ENCODE measurements around the gene PDS5A.
"Not testable (repeated sequence)": the region's sequence is repeated elsewhere in the genome, so short reads cannot be mapped to it uniquely, and the experiment has no call there.

PDS5A gene

DNA sequence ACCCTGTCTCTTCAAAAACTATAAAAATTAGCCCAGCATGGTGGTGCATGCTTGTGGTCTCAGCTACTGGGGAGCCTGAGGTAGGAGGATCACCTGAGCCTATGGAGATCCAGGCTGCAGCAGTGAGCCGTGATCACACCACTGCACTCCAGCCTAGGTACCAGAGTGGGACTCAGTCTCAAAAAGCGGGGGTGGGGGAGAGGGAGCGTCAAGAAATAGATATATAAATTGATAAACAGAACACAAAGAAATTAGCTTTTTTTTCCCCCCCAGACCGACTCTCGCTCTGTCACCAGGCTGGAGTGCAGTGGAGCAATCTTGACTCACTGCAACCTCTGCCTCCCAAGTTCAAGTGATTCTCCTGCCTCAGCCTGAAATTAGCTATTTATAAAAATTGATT lies 14.1 kb downstream of the PDS5A start:
- no peak for DNase-seq

DNA sequence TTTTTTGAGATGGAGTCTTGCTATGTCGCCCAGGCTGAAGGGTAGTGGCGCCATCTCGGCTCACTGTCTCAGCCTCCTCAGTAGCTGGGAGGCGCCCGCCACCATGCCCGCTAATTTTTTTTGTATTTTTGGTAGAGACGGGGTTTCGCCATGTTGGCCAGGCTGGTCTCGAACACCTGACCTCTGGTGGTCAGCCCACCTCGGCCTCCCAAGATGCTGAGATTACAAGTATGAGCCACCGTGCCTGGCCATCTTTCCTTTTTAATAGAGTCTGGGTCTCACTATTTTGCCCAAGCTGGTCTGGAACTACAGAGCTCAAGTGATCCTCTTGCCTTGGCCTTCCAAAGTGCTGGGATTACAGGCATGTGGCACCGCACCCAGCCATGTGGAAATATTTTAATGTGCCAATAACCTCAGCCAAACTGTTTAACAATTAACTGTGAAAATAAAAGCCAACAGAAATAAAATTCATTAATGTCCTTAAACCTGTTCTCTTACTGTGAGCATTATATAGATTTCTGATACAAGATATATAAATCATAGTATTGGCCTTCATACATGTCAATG lies 16.3 kb downstream of the PDS5A start:
- no peak for DNase-seq

DNA sequence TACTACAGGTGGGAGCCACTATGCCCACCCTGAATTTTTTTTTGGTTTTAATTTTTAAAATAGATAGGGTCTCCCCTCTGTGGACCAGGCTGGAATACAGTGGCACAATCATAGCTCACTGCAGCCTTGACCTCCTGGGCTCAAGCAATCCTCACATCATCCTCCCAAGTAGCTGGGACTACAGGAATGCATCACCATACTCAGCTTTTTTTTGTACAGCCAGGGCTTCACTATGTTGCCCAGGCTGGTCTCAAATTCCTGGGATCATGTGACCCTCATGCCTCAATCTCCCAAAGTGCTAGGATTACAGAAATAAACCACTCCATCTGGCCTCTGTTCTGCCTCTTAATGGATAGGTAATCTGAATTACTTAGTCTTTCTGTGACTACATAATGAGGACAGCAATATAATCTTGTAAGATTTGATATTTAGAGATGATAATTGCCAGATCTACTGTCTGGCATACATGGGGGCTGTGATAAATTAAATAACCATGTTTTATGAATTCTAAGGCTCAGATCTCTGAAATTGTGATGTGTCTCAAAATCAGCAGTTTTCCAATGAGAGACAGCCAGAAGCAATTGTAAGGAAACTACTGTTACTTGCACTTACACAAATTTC lies 26.7 kb downstream of the PDS5A start:
- no peak for DNase-seq

DNA sequence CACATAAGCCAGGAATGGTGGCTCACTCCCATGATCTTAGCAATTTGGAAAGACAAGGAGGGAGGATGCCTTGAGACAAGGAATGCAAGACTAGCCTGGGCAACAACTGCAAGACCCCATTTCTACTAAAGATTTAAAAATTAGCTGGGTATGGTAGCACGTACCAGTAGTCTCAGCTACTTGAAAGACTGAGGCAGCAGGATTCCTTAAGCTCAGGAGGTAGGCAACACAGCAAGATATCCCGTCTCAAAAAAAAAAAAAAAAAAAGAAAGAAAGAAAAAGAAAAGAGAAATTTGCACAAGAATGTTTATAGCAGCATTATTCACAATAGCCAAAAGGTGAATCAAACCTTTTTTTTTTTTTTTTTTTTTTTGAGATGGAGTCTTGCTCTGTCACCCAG lies 29.7 kb downstream of the PDS5A start:
- DNase-seq: no peak

DNA sequence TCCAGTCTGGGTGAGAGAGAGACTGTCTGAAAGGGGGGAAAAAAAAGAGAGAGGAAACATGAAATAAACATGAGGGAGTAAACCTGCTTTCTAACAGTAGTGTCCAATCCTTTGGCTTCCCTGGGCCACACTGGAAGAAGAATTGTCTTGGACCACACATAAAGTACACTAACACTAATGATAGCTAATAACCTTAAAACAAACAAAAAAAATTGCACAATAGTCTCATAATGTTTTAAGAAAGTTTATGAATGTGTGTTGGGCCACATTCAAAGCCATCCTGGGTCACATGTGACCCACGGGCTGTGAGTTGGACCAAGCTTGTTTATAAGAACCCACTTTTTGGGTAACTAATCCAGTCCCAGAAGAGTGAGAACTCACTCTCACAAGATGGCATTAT lies 30.3 kb downstream of the PDS5A start:
- DNase-seq: no peak

DNA sequence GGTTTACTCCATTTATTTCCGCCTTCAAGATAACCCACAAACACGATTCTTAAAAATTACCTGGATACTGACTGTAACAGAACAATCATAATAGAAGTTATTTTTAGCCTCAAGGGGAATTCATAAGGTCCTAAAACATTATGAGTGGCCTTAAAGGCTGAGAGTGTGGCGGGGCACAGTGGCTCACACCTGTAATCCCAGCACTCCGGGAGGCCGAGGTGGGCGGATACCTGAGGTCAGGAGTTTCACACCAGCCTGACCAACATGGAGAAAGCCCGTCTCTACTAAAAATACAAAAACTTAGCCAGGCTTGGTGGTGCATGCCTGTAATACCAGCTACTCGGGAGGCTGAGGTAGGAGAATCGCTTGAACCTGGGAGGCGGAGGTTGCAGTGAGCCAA lies 33.5 kb downstream of the PDS5A start:
- not testable (repeated sequence) for DNase-seq

DNA sequence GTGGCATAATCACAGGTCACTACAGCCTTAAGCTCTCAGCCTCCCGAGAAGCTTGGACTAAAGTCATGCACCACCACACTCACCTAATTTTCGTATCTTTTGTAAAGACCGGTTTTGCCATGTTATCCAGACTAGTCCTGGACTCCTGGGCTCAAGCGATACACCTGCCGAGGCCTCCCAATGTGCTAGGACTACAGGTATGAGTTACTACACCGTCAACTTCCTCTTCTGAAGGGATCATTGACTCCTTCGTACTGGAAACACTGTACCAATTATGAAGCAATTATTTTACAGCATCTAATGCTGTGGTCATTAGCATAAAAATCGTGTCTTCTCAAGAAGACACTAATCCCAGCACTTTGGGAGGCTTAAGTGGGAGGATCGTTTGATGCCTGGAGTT lies 35.2 kb downstream of the PDS5A start:
- no peak for DNase-seq

DNA sequence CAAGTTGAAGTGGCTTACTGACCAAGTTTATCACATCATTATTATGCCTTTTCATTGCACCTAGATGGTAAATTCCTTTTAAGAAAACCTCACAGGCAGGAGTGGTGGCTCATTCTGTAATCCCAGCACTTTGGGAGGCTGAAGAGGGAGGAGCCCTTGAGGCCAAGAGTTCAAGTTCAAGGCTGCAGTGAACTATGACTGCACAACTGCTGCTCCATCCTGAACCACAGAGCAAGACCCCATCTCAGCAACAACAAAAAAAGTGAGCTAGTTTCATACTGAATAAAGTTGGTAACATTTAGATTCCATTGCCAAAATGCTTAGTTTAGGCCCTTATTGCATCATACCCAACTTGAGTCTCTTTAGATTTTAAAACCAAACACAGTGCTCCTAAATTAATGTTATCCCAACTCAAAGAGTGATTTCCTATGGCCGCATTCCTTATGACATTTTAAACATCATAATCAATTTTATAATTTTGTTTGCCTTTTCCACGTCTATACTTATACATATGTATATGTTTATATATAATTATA lies 36.0 kb downstream of the PDS5A start:
- DNase-seq: no peak

DNA sequence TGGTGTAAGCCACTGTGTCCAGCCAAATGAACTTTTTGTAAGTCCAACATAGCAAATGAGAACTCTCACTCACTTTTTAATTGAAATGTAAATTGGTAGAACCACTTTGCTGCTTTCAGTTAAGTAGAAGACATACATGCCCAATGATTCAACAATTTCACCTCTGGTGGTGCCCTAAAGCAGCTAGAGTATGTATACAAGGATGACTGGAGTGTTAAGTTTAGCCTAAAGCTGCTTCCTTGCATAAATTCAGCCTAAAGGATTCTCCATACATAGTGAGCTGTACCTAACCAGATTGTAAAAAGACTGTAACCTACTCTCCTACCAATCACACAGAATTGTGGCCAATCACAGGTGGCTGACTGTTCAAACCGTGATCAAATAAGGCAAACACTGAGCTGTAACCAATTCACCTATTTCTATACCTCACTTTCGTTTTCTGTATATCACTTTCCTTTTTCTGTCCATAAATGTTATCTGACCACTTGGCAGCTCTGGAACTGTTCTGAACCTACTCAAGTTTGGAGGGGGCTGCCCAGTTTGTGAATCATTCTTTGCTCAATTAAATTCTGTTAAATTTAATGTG lies 39.9 kb downstream of the PDS5A start:
- no peak for DNase-seq

DNA sequence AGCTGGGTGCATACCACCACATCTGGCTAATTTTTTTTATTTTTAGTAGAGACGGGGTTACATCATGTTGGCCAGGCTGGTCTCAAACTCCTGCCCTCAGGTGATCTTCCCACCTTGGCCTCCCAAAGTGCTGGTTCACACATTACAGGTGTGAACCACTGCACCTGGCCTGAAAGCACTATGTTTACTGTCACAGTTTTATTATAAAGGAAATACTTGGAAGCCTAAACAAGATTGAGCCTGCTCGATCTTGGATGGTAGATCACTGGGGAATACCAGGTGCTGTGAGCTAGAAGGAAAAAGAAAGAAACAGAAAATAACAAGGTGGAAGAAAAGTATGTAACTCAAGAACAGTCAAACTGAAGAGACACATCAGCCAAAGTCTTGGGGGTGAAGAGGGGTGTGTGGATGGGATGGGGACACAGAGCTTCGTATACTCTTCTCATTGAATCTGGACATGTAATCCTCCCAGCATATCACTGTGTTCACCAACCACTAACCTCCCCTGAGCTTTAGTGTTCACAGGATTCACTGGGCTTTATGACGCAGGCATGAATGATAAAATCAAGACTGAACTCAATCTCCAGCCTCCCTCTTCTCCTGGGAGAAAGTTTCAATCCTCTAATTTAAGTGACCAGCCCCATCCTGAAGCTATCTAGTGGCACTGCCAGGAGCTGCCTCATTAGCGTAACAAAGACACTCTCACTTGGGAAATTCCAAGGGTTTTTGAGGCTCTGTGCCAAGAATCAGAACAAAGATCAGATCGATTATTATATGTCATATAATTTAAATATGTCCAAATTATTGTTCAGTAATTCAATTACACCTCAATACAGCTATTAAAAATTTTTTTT lies 40.9 kb downstream of the PDS5A start:
- no peak for DNase-seq

DNA sequence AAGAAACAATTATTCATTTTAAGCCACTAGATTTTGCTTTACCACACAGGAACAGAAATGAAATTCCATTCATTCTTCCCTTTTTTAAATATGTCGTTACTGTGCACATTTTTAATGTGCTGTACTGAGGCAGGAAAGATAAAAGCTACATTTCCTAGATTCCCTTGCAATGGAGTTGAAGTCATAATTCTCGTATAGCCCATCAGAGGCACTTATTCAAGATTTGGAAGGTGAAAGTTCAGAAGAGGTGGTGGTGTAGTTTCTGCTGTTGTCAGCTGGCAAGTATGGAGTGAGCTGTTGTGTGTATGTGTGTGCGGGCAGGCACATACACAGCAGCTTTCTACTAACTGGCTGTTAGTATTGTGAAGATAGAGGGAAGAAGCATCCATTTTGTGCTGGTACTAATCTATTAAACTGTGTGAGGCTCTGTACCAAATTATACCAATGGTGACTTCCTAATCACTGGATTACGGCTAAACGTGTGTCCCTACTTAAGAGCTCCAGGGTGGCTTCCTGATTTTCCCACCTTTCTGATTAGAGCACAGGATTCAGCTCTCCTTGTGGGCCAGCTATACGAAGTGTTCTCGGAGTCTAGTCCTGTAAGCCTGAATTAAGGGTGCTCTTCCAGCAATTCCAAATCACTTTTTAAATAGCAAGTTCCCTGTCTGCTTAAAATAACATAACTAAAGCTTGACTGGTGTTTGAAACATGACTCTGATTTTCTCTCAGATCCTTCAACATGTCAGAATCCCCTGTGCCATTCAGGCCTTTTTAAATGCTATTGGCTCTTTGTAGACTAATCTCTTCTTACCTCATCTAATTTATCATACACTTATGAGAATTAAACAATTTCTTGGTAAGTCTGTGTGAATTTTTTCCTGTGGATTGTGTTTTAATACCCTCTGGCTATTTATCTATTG lies 43.8 kb downstream of the PDS5A start:
- DNase-seq: no peak

DNA sequence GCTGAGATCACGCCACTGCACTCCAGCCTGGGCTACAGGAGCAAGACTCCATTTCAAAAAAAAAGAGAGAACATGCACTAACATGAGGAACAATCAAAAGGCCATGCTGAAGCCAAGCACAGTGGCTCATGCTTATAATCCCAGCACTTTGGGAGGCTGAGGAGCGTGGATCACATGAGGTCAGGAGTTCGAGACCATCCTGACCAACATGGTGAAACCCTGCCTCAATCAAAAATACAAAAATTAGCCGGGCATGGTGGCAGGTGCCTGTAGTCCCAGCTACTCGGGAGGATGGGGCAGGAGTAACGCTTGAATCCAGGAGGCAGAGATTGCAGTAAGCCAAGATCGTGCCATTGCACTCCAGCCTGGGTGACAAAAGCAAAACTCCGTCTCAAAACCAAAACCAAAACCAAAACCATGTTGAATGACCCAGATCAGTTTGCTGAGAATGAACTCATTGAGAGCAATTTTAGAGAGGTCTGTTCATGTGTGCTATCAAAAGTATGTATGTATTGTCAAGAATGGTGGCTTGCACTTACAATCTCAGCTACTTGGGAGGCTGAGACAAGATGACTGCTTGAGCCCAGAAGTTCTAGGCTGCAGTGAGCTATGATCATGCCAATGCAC lies 44.8 kb downstream of the PDS5A start:
- no peak for DNase-seq

DNA sequence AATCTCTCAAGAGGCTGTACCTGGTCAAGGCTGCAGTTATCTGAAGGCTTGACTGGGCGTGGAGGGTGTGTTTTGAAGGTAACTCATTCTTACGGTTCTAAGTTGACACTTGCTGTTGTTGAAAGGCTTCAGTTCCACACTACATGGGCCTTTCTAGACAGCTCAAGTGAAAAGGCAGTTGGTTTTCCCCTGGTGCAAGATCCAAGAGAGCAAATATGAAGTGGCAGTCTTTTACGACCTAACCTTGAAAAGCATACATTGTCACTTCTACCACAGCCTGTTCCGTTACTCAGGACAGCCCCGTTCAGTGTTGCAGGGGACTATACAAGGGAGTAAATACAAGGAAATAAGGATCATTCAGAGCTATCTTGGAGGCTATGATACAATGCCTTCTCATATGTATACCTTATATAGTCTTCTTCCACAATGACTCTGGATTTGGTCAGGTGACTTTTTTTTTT lies 46.2 kb downstream of the PDS5A start:
- no peak for DNase-seq

DNA sequence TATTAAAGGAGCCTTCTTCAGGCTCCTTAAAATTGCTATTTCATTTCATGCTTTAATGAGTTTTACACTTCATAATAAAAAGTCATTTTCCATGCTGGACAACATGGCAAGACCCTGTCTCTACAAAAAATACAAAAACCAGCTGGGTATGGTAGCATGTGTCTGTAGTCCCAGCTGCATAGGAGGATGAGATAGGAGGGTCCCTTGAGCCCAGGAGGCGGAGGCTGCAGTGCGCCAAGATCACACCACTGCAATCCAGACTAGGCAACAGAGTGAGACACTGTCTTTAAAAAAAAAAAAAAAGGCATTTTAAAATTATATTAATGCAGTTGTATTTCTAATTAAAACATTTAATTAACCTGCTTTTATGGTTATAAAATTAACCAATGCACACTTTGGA lies 49.2 kb downstream of the PDS5A start:
- no peak for DNase-seq

DNA sequence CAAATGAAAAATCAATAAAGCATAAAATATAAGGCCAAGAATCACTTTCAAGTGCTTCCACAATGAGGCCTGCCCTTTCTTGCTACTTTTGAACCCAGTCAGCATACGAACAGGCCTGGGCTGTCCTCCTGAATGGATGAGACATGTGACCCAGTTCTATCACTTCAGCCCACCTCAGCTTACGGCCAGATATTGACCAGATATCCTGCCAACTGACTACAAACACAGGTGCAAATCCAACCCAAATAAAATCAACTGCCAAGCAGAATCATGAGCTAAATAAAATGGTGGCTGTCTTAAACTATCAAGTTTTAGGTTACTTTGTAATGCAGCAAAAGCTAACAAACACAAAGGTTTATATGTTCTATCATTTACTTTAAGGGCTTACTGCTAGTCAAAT lies 53.7 kb downstream of the PDS5A start:
- no peak for DNase-seq

DNA sequence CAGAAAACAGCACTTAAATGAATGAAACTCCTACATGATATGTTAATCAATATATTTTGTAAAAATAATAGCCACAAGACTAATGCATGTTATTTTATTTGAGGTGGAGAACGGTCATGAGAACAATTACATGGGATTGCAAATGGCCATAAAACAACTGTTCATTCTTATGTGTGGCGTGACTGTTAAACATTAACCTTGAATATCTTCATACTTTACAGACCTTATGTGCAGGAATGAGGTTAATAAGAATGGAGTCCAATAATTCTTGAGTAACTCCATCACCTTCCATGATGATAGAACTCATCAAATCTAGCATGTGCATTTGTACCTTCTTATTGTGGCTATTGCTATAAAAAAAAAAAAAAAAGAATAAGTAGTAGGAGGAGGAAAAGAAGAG lies 55.3 kb downstream of the PDS5A start:
- DNase-seq: no peak

DNA sequence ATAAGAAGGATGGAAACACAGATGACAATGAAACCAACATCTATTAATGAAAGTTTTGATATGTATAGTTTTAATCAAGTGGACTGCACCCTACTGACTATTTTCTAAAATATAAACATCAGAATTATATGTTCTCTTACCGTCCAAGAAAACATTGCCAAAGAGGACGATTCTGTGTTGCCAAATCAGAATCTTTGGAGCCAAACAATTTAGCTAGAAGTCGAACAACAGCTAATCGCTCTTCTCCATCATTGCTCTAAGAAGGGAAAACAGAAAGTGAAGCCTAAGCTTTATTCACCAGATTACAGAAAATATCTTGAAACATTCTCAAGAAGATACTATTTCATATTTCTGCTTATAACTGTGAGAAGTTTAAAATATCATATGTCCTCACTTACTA lies 64.2 kb downstream of the PDS5A start:
- DNase-seq: no peak

DNA sequence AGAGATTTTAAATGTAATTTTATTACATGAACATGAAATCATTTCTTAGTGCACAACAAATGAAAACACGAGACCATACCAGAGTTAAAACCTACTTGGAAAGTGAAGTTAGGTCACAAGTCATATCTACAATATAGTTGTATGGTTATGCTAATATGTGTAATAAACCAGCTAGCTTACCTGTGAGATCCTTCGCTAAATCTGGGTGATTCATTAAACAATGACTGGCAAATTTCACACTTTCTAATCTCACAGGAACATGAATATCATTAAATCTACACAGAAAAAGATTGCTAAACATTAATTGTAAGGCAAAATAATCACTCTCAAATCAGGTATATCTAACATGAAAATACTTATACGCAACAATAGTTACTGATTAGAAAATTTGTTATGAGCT lies 67.6 kb downstream of the PDS5A start:
- DNase-seq: no peak

DNA sequence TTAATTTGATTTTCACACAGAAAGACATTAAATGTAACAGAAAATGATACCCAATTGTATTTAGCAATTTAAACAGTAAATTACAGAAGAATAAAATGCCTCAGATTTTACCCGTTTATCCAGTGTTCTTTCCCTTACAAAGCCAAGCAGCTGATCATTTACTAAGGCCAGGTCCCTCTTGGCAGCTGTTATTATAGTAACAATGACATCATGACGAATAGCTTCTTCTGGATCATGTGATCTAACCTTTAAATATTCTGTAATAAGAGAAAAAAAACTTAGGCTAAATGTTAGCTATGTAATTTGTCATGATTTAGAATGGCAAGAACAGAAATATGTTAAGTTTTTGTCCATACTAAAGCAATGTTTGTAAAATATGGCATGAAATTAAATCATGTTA lies 69.4 kb downstream of the PDS5A start:
- DNase-seq: no peak

DNA sequence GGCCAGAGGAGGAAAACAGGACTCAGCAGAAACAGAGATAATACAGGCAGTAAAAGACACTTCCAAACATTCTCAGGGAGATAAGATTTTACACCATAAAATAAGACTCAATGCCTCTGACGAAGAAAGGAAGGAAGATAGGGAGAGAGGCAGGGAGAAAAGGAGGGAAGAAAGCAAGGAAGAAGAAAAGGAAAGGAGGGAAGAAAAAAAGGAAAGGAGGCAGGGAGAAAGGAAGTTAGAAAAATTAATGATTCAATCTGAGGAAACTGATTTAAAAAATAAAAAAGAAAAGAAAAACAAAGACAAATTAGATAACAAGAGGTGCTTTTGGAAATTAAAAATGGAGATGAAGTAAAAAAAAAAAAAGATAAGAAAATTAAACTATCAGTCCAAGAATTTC lies 72.1 kb downstream of the PDS5A start:
- DNase-seq: no peak

DNA sequence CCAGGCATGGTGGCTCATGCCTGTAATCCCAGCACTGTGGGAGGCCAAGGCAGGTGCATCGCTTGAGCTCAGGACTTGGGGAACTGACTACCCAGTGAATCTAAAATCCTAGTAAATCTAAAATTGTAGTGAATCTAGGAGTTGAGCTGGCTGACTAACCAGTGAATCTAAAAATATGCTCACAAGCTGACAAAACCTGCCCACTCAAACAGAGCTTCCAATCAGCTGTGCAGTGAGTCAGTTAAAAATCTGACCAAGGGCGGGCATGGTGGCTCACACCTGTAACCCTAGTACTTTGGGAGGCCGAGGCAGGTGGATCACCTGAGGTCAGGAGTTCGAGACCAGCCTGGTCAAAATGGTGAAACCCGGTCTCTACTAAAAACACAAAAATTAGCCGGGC lies 72.7 kb downstream of the PDS5A start:
- DNase-seq: not testable (repeated sequence)

DNA sequence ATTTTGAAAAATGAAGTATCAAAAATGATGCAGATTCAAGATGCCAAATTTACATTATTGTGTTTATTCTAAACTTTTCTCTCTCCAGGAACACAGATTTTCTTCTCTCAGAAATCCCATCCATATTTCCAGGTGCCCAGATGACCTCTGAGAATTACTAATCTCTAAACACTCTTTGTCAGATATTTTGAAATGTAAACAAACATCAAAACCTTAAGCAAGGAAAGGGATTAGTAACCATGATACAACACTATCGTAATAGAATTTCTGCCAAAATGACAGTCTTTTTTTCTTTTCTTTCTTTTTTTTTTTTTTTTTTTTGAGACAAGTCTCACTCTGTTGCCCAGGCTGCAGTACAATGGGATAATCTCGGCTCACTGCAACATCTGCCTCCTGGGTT lies 76.7 kb downstream of the PDS5A start:
- DNase-seq: no peak
